ENCODE data around the gene NFKBIL1. TPM values are rescaled to one million over a fixed set of nuclear protein-coding genes. Genes with fewer than 3 reads are reported as not detected.

The NFKBIL1 gene
- total RNA-seq, 1 experiment from 2014 or later, result 15.1 TPM

- Histone ChIP-seq H2BK5ac (ENCODE audit: insufficient read length, low read length) (no peak overlapping the region), H3K27me3 (ENCODE audit: insufficient read depth, low read length) (no peaks in the 10 kb centered on the region), H3K18ac (ENCODE audit: insufficient read length, low read depth, low read length) (no peak overlapping the region), H3K79me1 (ENCODE audit: insufficient read depth, low read depth, low read length, poor library complexity, severe bottlenecking) (no peaks in the 10 kb centered on the region), H2AFZ (ENCODE audit: low read length) (no peak overlapping the region), H3K79me2 (ENCODE audit: insufficient read depth, low read length) (no peaks in the 10 kb centered on the region), H3K23ac (ENCODE audit: insufficient read length, low read depth, low read length) (no peak overlapping the region), H3K27ac (ENCODE audit: insufficient read length, low read depth, low read length) (no peak overlapping the region), H2BK120ac (ENCODE audit: low read depth, low read length, poor library complexity, severe bottlenecking) (no peak overlapping the region), H3K14ac (ENCODE audit: insufficient read depth, low read length) (no peak overlapping the region), H3K9ac (ENCODE audit: extremely low read depth, insufficient read length, low read length) (no peak overlapping the region), H3K4me1 (ENCODE audit: insufficient read depth, low read length) (no peaks in the 10 kb centered on the region; the same call in 1 of the 2 replicates), H3K4me2 (ENCODE audit: insufficient read depth, insufficient read length, low read length) (no peak overlapping the region), H3K4ac (ENCODE audit: low read depth, low read length) (no peak overlapping the region), H2AK5ac (ENCODE audit: insufficient read length, low read length) (no peak overlapping the region), H2BK12ac (ENCODE audit: insufficient read length, low read depth, low read length) (no peak overlapping the region), H3T11ph (ENCODE audit: low read length) (no peak overlapping the region), H4K8ac (replicated peaks; ENCODE audit: insufficient read length, low read depth, low read length) (no peak overlapping the region), H3K56ac (ENCODE audit: insufficient read length, low read depth, low read length) (no peak overlapping the region), H3K9me3 (ENCODE audit: control insufficient read depth, low read depth, low read length) (no peaks in the 10 kb centered on the region), H4K5ac (ENCODE audit: insufficient read length, low read depth, low read length) (no peak overlapping the region), H4K20me1 (ENCODE audit: control insufficient read depth, insufficient read depth, insufficient read length) (no peaks in the 10 kb centered on the region), H2BK15ac (ENCODE audit: low read depth, low read length) (no peak overlapping the region), H4K91ac (ENCODE audit: insufficient read length, low read depth, low read length) (no peak overlapping the region), H3K23me2 (ENCODE audit: insufficient read length, low read depth, low read length, poor library complexity, severe bottlenecking) (no peaks in the 10 kb centered on the region), H2BK20ac (ENCODE audit: low read depth, low read length, poor library complexity, severe bottlenecking) (no peak overlapping the region)
- no peak overlapping the region for H3K27ac Mint-ChIP-seq
- no peaks in the 10 kb centered on the region; a peak in 1 of 5 replicates for H3K9me3 Mint-ChIP-seq
- DNase-seq, result no peak
- no peaks in the 10 kb centered on the region; the same call in 1 of the 2 replicates for H3K27me3 Mint-ChIP-seq (ENCODE audit: low read depth)
- peak; percentile 64 for TF ChIP-seq CTCF (conservative IDR thresholded peaks at IDR 0.05)
- WGBS (ENCODE audit: extremely low coverage, insufficient read length, low lambda C conversion rate), result no CpG with 5 or more reads among the region's 2 CpGs
- H3K4me1 Mint-ChIP-seq, result peaks cover 11 to 18% of the 10 kb centered on the region in 2 experiments
- H3K4me3 Mint-ChIP-seq, result no peak overlapping the region
- no peaks in the 10 kb centered on the region for H3K36me3 Mint-ChIP-seq (ENCODE audit: insufficient read depth in 1 of 3, low read depth in 3 of 3)
Measured at GRCh38 chr6:31597006-31597405, 49.6 kb downstream of the NFKBIL1 start.

Measured in H9 (cell line).